Effector memory CD4-positive, alpha-beta T cell (primary cell): Measurements from ENCODE around the gene LITAF.

ENCODE experiments used
- DNase-seq, 3 donors: peaks; one replicate each; pipeline ENCODE4 v3.0.0-alpha.2; 2020
- H3K27ac ChIP-seq: 2 replicates; pipeline ENCODE4 v1.7.0; 2013; ENCODE audit warnings: mild to moderate bottlenecking, low read length, moderate library complexity; ENCODE audit not compliant: insufficient read depth, poor library complexity, severe bottlenecking
- H3K27me3 ChIP-seq: replicated peaks from 2 replicates; pipeline ENCODE4 v1.7.0; 2013; ENCODE audit warnings: mild to moderate bottlenecking, low read length; ENCODE audit not compliant: insufficient read depth, control insufficient read depth, poor library complexity, severe bottlenecking
- H3K36me3 ChIP-seq: 2 replicates; pipeline ENCODE4 v1.7.0; 2013; ENCODE audit warnings: mild to moderate bottlenecking, low read length, moderate library complexity; ENCODE audit not compliant: control insufficient read depth, insufficient read depth
- H3K4me1 ChIP-seq: 2 replicates; pipeline ENCODE4 v1.7.0; 2013; ENCODE audit warnings: low read length, mild to moderate bottlenecking; ENCODE audit not compliant: control insufficient read depth, insufficient read depth, poor library complexity, severe bottlenecking
- H3K4me3 ChIP-seq: 2 replicates; pipeline ENCODE4 v1.7.0; 2013; ENCODE audit warnings: low read length, low read depth, mild to moderate bottlenecking; ENCODE audit not compliant: insufficient read depth, poor library complexity, severe bottlenecking
- H3K9me3 ChIP-seq: 2 replicates; pipeline ENCODE4 v1.7.0; 2013; ENCODE audit warnings: mild to moderate bottlenecking, low read length, moderate library complexity; ENCODE audit not compliant: control insufficient read depth

LITAF gene

DNA sequence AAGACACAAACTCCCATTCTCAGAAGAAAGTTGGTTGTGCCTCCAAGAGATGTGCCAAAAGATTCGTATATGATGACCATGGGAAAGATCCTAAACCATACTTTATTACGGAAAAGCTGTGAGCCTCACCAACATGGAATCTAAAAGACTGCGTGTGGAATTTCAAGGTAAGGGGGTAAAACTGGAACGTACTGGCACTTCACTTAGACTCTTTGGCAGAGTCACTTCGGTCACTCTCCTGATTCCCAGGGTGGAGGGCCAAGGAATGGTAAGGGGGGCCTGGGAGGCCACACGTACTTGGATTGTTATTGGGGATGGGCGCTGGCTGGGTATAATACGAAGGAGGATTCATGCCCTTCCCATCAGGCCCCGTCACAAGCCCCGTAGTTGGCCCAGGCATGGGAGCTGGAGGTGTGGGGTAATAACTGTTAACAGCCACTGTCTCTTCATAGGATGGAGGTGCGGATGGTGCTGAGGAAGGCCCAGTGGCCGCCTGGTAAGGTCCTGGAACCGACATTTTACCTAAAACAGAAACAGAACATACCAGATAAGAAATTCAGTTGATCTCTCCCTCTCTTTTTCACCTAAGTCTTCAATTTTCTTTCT, 30.4 kb downstream of the LITAF start:
- Histone ChIP-seq H3K27ac (peak overlapping the region; percentile 21), H3K4me3 (no peak overlapping the region), H3K9me3 (no peaks in the 10 kb centered on the region), H3K4me1 (peaks cover 47% of the 10 kb centered on the region), H3K27me3 (no peaks in the 10 kb centered on the region), H3K36me3 (peaks cover 50% of the 10 kb centered on the region)
- DNase-seq: no peak

DNA sequence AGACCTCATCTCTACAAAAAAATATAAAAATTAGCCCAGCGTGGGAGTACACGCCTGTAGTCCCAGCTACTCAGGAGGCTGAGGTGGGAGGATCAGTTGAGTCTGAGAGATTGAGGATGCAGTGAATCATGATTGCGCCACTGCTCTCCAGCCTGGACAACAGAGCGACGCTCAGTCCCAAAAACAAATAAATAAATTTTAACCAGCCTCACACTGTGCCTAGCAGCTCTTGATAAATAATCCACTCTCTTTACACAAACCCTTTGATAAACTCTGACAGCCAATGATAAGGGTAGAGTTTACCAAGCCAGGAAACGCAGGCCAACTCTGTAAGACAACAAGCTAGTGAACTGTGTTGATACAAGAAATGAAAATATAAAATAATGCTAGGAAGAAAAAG, 32.7 kb downstream of the LITAF start:
- Histone ChIP-seq H3K4me3 (no peak overlapping the region), H3K4me1 (peaks cover 25% of the 10 kb centered on the region), H3K36me3 (peaks cover 73% of the 10 kb centered on the region), H3K27ac (no peak overlapping the region), H3K9me3 (no peaks in the 10 kb centered on the region), H3K27me3 (no peaks in the 10 kb centered on the region)
- DNase-seq: no peak

DNA sequence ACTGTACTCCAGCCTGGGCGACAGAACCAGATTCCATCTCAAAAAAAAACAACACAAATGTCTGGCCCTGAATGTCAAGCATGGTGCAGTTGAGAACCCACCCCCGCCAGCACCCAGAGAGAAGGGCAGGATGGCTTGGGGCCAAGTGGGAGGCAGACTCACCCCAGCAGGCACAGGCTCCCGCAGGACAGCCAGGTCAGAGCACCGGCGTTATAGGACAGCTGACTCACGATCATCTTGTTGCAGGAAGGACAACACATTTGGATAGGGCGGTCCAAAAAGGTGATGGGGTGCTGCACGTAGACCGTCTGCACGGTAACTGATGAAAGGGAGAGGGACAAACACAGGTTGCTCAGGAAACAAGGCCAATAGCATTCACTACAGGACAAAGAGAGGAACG, 33.3 kb downstream of the LITAF start:
- Histone ChIP-seq H3K4me3 (no peak overlapping the region), H3K27me3 (no peaks in the 10 kb centered on the region), H3K4me1 (peaks cover 20% of the 10 kb centered on the region), H3K27ac (no peak overlapping the region), H3K9me3 (no peaks in the 10 kb centered on the region), H3K36me3 (peaks cover 80% of the 10 kb centered on the region)
- DNase-seq: no peak

DNA sequence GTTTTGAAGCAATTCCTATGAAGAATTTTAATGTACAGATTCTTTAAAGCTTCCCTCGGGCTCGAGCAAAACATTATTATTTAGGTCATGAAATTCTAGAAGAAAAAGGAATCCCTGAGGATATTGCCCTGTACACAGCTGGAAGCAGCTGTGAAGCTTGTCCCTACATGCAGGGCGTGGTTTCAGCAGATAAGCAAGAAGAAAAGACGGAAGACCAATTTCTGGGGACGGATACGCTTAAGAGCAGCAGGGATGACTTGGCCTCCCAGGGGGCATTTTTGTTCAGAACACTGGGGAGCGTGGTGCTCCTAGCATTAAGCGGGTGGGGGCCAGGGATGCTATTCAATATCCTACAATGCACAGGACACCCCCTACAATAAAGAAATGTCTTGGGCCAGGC, 34.3 kb downstream of the LITAF start:
- no peak for DNase-seq
- Histone ChIP-seq H3K36me3 (peaks cover 86% of the 10 kb centered on the region), H3K9me3 (no peaks in the 10 kb centered on the region), H3K4me1 (peaks cover 12% of the 10 kb centered on the region), H3K4me3 (no peak overlapping the region), H3K27ac (no peak overlapping the region), H3K27me3 (no peaks in the 10 kb centered on the region)

DNA sequence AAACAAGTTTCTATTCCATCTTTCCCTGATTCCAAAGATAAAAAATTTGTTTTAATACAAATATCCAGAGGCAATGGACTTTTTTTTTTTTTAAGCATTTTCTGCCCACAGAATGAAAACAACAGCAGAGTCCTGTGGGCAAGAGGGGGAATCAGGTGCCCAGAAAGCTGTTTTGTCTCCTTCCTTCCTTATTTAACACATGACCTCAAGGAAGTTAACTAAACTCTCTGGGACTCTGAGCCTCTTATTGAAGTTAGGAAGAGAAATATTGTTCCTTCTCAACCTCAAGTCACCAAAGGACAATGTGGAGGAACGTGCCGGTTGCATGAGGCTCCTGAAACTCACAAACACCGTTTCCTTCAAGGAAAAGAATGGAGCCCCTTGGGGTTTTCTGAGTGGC, 34.9 kb downstream of the LITAF start:
- Histone ChIP-seq H3K27me3 (no peaks in the 10 kb centered on the region), H3K27ac (no peak overlapping the region), H3K36me3 (peaks cover 89% of the 10 kb centered on the region), H3K9me3 (no peaks in the 10 kb centered on the region), H3K4me1 (peaks cover 6% of the 10 kb centered on the region), H3K4me3 (no peak overlapping the region)
- DNase-seq: no peak

DNA sequence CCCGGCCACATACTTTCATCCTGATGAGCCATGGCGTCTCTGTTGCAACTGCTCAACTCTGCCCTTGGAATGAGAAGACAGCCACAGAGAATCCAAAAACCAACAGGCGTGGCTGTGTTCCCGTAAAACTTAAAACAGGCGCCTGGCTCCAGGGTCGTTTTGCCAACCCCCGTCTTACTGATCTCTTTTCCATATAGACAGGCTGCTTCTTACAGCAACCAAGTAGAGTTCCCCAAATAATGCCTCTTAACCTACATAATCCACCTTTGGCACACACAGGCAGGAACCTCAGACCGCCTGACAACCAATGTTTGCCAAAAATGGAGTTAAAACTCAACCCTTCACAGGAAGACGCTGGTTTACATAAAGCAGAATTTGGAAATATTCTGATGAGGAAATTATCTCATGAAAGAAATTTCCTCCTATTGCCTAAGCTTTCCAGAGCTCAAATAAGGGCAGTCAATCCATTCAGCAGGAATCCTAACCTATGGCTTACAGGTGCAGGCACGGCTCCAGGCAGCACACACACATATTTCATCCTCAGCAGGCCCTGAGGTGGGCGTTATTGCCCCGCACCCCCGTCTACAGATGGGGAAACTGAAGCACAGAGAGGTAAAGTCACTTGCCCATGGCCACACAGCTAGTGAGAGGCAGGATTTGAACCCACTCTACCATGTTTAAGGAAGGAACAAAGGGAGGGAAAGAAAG, 35.8 kb downstream of the LITAF start:
- no peak for DNase-seq
- Histone ChIP-seq H3K27ac (no peak overlapping the region), H3K9me3 (no peaks in the 10 kb centered on the region), H3K4me3 (no peak overlapping the region), H3K36me3 (peaks cover 82% of the 10 kb centered on the region), H3K4me1 (no peaks in the 10 kb centered on the region), H3K27me3 (no peaks in the 10 kb centered on the region)

DNA sequence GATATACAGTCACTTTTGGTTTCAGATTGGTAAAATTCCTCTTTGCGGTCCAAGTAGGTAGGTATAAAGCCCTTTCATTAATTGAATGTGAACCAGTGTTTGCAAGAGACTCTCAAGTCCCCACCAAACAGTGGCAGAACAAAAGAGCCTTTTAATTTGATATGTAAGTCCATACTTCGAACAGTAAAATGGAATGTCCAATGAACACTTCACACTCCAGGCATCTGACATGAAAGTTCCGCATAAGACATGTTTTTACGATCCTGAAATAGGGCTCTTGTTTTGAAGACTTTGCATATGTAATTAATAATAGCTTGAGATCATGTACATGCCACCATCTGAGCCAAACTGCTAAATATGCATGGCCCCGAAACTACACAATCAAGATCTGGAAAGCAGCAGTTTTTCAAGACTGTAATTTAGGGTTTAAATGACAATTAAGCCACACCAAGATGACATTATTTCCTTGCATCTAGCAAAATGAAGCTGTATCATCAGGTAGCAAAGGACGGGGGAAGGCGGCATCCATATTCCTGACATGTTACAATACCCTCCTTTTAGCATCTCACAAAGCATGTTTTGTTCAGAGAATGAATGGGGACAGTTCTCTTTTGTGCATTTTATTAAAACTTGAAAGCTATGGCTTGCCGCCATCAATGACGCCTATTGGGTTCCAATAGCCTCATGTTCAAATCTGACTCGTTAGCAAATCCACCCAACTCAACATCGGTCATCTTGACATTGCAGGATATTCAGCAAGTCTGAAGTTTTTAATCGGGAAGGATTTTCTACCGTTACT, 39.4 kb downstream of the LITAF start:
- no peaks in the 10 kb centered on the region for H3K4me1 ChIP-seq
- H3K9me3 ChIP-seq: no peaks in the 10 kb centered on the region
- peaks cover 49% of the 10 kb centered on the region for H3K36me3 ChIP-seq
- H3K4me3 ChIP-seq: no peak overlapping the region
- DNase-seq: no peak
- H3K27ac ChIP-seq: no peak overlapping the region
- no peaks in the 10 kb centered on the region for H3K27me3 ChIP-seq

DNA sequence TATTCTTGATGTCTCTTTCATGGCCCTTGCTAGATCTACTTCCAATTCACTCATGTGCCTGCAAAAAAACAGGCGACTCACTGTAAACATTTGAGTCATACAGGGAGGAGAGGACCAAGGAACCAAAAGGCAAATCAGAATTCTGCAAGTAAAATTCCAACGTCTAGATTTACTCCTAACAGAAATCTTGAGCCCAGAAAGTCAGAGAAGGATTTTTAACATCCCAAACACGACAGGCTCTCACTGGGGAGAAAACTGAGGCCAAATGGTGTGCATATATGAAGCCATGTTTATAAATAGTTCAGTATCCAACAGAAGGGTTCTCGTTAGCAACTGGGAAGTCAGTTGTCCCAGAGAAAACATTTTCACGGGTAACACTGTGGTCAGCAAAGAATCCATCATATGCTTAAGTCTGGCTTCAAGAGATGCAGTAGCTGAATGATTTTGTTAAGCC, 40.1 kb downstream of the LITAF start:
- H3K9me3 ChIP-seq: no peaks in the 10 kb centered on the region
- H3K27ac ChIP-seq: no peak overlapping the region
- H3K4me3 ChIP-seq: no peak overlapping the region
- H3K4me1 ChIP-seq: no peaks in the 10 kb centered on the region
- DNase-seq: no peak
- H3K36me3 ChIP-seq: peaks cover 42% of the 10 kb centered on the region
- no peaks in the 10 kb centered on the region for H3K27me3 ChIP-seq

DNA sequence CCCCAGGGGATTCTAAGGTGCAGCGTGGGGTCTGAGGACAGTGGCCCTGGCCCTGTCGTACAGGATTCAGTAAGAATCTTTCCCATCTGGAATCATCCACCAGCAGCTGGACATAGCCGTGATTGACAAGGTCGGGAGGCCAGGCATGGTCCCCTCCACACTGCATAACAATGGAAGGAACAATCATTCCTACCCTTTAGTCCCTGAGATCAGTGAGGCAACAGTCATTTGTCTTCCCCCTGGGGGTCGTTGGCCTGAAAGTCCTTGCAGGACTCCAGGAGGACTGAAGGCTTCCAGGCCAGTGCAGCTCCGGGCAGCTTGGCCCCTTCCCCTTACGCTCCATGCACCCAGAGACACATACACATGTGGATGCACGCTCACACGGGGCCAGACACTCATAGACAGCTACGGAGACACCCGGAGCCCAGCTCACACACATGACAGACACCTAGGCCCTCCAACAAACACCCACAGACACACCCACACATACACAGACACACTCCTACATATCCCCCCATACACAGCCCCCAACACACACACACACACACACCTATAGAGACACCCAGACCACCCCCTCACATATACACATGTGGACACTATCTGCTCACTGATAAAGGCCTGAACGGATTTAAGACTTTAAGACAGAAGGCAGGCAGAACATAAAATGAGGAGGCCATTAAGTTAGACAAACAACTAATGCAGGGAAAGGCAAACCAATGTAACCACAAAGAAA, 42.9 kb downstream of the LITAF start:
- no peak for DNase-seq
- no peaks in the 10 kb centered on the region for H3K4me1 ChIP-seq
- no peak overlapping the region for H3K4me3 ChIP-seq
- H3K36me3 ChIP-seq: peaks cover 14% of the 10 kb centered on the region
- H3K27me3 ChIP-seq: no peaks in the 10 kb centered on the region
- no peak overlapping the region for H3K27ac ChIP-seq
- H3K9me3 ChIP-seq: no peaks in the 10 kb centered on the region
